K562 (cell line): Measurements from ENCODE around the gene PRCD. TPM values are rescaled to one million over a fixed set of nuclear protein-coding genes. Genes with fewer than 3 reads are reported as not detected.
A peak's percentile ranks its signal among the peaks of the same experiment; 100 is the strongest.

Experiments
- CEBPB ChIP-seq: fragments of 450-650 bp; IDR thresholded peaks from 2 replicates; pipeline ENCODE4 v1.6.1; 2016; ENCODE audit warnings: missing genetic modification characterization, missing compliant biosample characterization
- DACH1 ChIP-seq: fragments of 450-650 bp; IDR thresholded peaks from 2 replicates; pipeline ENCODE4 v1.6.1; 2018; ENCODE audit not compliant: partially characterized antibody
- ESRRA ChIP-seq: fragments of 450-650 bp; IDR thresholded peaks from 2 replicates; pipeline ENCODE4 v1.6.1; 2014; ENCODE audit warnings: low read depth, mild to moderate bottlenecking, moderate library complexity, borderline replicate concordance
- ESRRB ChIP-seq: fragments of 250-450 bp; sonication (Bioruptor Pico); IDR thresholded peaks from 2 replicates; pipeline ENCODE4 v1.5.0; 2020; ENCODE audit warnings: mild to moderate bottlenecking, moderate library complexity, borderline replicate concordance
- FOXJ3 ChIP-seq: sonication (generic); formaldehyde crosslinking; IDR thresholded peaks from 2 replicates; pipeline ENCODE4 v1.4.0; 2020; ENCODE audit warnings: mild to moderate bottlenecking, missing genetic modification reagents
- GMEB1 ChIP-seq: fragments of 250-450 bp; sonication (Bioruptor Pico); IDR thresholded peaks from 2 replicates; pipeline ENCODE4 v1.4.0; 2020; ENCODE audit warnings: mild to moderate bottlenecking
- GTF2A2 ChIP-seq: IDR thresholded peaks from 2 replicates; pipeline ENCODE4 v1.6.1; 2016; ENCODE audit warnings: mild to moderate bottlenecking, missing genetic modification characterization, missing compliant biosample characterization
- HDAC8 ChIP-seq: fragments of 450-650 bp; IDR thresholded peaks from 2 replicates; pipeline ENCODE4 v1.6.1; 2016; ENCODE audit warnings: mild to moderate bottlenecking, missing genetic modification characterization, moderate library complexity, missing compliant biosample characterization
- ID3 ChIP-seq, 2 experiments: fragments of 250-450 bp in 1 of 2; fragments of 450-650 bp in 1 of 2; sonication (Bioruptor Pico) in 1 of 2; IDR thresholded peaks; 2 replicates each; pipeline versions ENCODE4 v1.6.1 to v1.8.0; 2016 to 2021; ENCODE audit warnings: mild to moderate bottlenecking in 2 of 2, moderate library complexity in 2 of 2, missing compliant biosample characterization in 1 of 2, missing genetic modification characterization in 1 of 2
- JUNB ChIP-seq: fragments of 450-650 bp; formaldehyde crosslinking; conservative IDR thresholded peaks from 2 replicates; pipeline ENCODE4 v1.4.0; 2020; ENCODE audit warnings: mild to moderate bottlenecking
- LCOR ChIP-seq: sonication (generic); formaldehyde crosslinking; IDR thresholded peaks from 2 replicates; pipeline ENCODE4 v1.8.0; 2022; ENCODE audit warnings: mild to moderate bottlenecking, missing genetic modification reagents
- MEF2D ChIP-seq: conservative IDR thresholded peaks from 2 replicates; pipeline ENCODE4 v1.6.1; 2016; ENCODE audit warnings: low read depth, missing genetic modification characterization, missing compliant biosample characterization
- NFE2 ChIP-seq: IDR thresholded peaks from 2 replicates; pipeline ENCODE4 v1.6.1; 2014; ENCODE audit warnings: antibody characterized with exemption, low read depth
- NFRKB ChIP-seq: fragments of 450-650 bp; IDR thresholded peaks from 2 replicates; pipeline ENCODE4 v1.6.1; 2016; ENCODE audit warnings: low read depth
- PYGO2 ChIP-seq: fragments of 450-650 bp; IDR thresholded peaks from 2 replicates; pipeline ENCODE4 v1.6.1; 2016; ENCODE audit warnings: mild to moderate bottlenecking, missing genetic modification characterization, moderate library complexity, missing compliant biosample characterization
- SRF ChIP-seq, 2 experiments: fragments of 250-450, 450-650 bp in 1 of 2; sonication (Bioruptor Pico) in 1 of 2; sonication (generic) in 1 of 2; formaldehyde crosslinking; IDR thresholded peaks; 2 replicates each; pipeline versions ENCODE4 v1.5.0 to v1.5.1; 2020 to 2022; ENCODE audit warnings: mild to moderate bottlenecking in 1 of 2, missing genetic modification reagents in 1 of 2
- TCF3 ChIP-seq: sonication (generic); formaldehyde crosslinking; IDR thresholded peaks from 2 replicates; pipeline ENCODE4 v1.4.0; 2020; ENCODE audit warnings: mild to moderate bottlenecking, missing genetic modification reagents
- ZFP30 ChIP-seq: fragments of 250-450 bp; sonication (Bioruptor Pico); IDR thresholded peaks from 2 replicates; pipeline ENCODE4 v1.8.0; 2022; ENCODE audit warnings: moderate library complexity, mild to moderate bottlenecking, inconsistent platforms, borderline replicate concordance
- ZNF253 ChIP-seq: fragments of 250-450 bp; sonication (Bioruptor Pico); conservative IDR thresholded peaks from 2 replicates; pipeline ENCODE4 v1.6.1; 2021; ENCODE audit warnings: mild to moderate bottlenecking
- ZNF316 ChIP-seq: fragments of 450-650 bp; IDR thresholded peaks from 2 replicates; pipeline ENCODE4 v1.6.1; 2016
- ZNF589 ChIP-seq: fragments of 200-800 bp; sonication (Bioruptor generic); IDR thresholded peaks from 2 replicates; pipeline ENCODE4 v1.6.1; 2016; ENCODE audit warnings: low read depth, missing genetic modification characterization, missing compliant biosample characterization
- ZNF592 ChIP-seq: fragments of 450-650 bp; IDR thresholded peaks from 2 replicates; pipeline ENCODE4 v1.6.1; 2017; ENCODE audit warnings: antibody characterized with exemption, mild to moderate bottlenecking
- polyA plus RNA-seq, 8 experiments: library from polyadenylated mRNA; depleted of rRNA in 4 of 8; stranded (reverse) in 5 of 8; unstranded in 3 of 8; fragments of >200 nt; fragmentation: Nextera tagmentation in 2 of 8; fragmentation: Illumina TruSeq in 1 of 8; extraction: Ambion mirVana in 2 of 8; extraction: Trizol in 1 of 8; gene quantifications; 2 replicates each; pipeline versions ENCODE4 v1.2.1 to v1.2.3, GENCODE V29; 2011 to 2014; ENCODE audit warnings: inconsistent platforms in 1 of 8, missing spikeins in 1 of 8
- total RNA-seq, 7 experiments: library from RNA; depleted of rRNA in 6 of 7; stranded (reverse); fragments of >200 nt in 6 of 7; fragmentation: Illumina TruSeq in 2 of 7; extraction: Trizol in 2 of 7; gene quantifications; 2 replicates each; pipeline versions ENCODE4 v1.2.1 to v1.2.3, GENCODE V29; 2011 to 2021; ENCODE audit warnings: low replicate concordance in 1 of 7

PRCD gene
- total and polyA plus RNA-seq, 9 of the 15 experiments (the other 6 are each of a cell fraction or from before 2014, with no cell fraction given): 0.20 to 0.25 (median 0.21) TPM; not detected in 6

GRCh38 chr17:76523084-76524037 lies 16.5 kb upstream of the PRCD start (continued):
- TF ChIP-seq MEF2D (tag) (no peak), ZNF592 (0 out of 2 replicates have a peak, but pooled peaks have one; percentile 34), TCF3 (CRISPR knock-in tag) (no peak), ESRRB (CRISPR knock-in tag) (no peak), FOXJ3 (CRISPR knock-in tag) (no peak), SRF (CRISPR knock-in tag; IDR thresholded peaks at IDR 0.05) (0 out of 4 replicates have a peak, but pooled peaks of 1 of the 2 experiments have one; percentile 42), GTF2A2 (tag) (no peak), NFRKB (no peak), GMEB1 (CRISPR knock-in tag) (no peak), PYGO2 (tag) (no peak), JUNB (CRISPR knock-in tag) (no peak), ZNF316 (no peak), HDAC8 (tag) (no peak), CEBPB (tag) (no peak), DACH1 (no peak), ZNF253 (CRISPR knock-in tag) (no peak), LCOR (CRISPR knock-in tag) (no peak), ZFP30 (CRISPR knock-in tag) (no peak), ZNF589 (CRISPR knock-in tag) (no peak), NFE2 (no peak), ID3 (CRISPR knock-in tag; IDR thresholded peaks at IDR 0.05) (no peak), ID3 (tag; IDR thresholded peaks at IDR 0.05) (peak; percentile 44; the same call in 1 of the 2 replicates), ESRRA (no peak)
